HG02938 (cell line): ENCODE data around the gene ASPM.

ENCODE experiments used
- ATAC-seq: cut with Tn5 transposase; IDR thresholded peaks from one replicate; pipeline ENCODE4 v1.9.1; 2021; ENCODE audit warnings: mild to moderate bottlenecking, moderate library complexity; ENCODE audit not compliant: unreplicated experiment

ASPM gene, protein sequence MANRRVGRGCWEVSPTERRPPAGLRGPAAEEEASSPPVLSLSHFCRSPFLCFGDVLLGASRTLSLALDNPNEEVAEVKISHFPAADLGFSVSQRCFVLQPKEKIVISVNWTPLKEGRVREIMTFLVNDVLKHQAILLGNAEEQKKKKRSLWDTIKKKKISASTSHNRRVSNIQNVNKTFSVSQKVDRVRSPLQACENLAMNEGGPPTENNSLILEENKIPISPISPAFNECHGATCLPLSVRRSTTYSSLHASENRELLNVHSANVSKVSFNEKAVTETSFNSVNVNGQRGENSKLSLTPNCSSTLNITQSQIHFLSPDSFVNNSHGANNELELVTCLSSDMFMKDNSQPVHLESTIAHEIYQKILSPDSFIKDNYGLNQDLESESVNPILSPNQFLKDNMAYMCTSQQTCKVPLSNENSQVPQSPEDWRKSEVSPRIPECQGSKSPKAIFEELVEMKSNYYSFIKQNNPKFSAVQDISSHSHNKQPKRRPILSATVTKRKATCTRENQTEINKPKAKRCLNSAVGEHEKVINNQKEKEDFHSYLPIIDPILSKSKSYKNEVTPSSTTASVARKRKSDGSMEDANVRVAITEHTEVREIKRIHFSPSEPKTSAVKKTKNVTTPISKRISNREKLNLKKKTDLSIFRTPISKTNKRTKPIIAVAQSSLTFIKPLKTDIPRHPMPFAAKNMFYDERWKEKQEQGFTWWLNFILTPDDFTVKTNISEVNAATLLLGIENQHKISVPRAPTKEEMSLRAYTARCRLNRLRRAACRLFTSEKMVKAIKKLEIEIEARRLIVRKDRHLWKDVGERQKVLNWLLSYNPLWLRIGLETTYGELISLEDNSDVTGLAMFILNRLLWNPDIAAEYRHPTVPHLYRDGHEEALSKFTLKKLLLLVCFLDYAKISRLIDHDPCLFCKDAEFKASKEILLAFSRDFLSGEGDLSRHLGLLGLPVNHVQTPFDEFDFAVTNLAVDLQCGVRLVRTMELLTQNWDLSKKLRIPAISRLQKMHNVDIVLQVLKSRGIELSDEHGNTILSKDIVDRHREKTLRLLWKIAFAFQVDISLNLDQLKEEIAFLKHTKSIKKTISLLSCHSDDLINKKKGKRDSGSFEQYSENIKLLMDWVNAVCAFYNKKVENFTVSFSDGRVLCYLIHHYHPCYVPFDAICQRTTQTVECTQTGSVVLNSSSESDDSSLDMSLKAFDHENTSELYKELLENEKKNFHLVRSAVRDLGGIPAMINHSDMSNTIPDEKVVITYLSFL (N-terminal part only)

DNA sequence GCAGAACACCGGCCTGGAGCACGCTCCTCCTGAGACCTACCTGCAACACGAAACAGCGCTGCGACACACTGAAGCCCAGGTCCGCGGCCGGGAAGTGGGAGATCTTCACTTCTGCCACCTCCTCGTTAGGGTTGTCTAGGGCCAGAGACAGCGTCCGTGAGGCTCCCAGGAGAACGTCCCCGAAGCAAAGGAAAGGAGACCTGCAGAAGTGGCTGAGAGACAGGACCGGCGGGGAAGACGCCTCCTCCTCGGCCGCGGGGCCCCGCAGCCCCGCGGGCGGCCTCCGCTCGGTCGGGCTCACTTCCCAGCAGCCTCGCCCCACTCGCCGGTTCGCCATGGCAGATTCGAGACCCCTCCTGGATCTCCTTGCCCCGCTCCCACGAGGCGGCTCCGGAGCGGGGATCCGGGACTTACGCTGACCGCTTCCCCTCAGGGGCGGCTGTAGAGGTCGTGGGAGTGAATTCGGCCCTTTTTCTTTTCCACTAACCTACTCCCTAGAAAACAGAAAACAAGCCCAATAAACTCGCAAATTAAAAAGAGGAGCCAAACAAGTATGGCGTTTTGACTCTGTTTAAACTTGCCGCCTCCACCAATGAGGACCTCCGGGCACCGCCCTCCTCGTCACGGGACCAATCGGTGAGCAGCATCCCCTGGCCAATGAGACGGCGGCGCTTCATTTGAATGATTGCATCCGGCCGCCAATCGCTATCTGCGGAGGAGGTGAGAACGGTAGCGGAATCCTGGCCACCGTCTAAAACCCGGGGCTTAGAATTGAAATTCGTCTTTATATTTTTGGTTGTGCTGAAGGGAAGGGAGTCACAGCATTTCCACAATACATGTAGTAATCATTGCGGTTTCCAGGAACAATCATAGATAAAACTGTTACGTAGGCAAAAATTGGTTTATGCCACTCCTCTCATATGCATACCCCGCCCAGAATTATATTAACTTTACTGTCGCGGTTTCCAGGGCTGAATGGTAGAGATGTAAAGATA lies at the start of gene ASPM:
ASPM (minus strand) TSS at position 569 of the 995 bp plus-strand sequence; CDS start at position 337, 232 bp downstream.
- ATAC-seq = peak; percentile 97

DNA sequence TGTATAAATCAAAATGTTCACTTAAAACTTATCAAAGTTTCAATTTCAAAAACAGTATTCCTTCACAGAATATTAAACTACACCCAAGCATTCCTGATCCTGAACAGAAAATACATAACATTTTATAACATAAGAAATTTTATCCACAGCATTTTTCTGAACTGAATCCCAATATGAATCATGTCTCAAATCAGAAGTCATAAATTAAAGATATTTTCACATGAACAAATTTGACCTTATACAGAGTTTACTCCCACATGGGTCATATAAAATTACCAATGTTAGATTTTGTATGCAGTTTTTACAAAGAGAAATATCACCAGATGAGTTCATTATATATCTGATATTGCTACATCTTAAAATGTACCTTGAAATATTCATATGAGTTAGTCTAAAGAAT lies 48.6 kb upstream of the ASPM start:
- no peak for ATAC-seq

DNA sequence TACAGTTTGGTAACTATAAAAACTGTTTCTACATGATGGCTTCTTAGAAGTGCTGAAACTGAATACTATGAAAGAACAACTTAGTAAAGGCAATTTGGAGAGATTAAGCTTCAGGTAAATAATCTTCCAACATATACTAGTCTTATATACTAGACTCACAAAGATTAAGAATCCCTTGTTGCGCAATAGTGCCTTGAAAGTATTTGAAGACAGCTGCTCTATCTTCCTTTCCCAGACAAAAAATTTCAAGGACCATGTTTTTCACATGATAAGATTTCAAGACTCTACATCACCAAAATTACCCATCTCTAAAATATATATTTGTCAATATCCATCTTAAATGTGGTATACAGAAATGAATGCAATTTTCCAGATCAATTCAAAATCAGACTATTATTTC lies 37.7 kb upstream of the ASPM start:
- no peak for ATAC-seq

DNA sequence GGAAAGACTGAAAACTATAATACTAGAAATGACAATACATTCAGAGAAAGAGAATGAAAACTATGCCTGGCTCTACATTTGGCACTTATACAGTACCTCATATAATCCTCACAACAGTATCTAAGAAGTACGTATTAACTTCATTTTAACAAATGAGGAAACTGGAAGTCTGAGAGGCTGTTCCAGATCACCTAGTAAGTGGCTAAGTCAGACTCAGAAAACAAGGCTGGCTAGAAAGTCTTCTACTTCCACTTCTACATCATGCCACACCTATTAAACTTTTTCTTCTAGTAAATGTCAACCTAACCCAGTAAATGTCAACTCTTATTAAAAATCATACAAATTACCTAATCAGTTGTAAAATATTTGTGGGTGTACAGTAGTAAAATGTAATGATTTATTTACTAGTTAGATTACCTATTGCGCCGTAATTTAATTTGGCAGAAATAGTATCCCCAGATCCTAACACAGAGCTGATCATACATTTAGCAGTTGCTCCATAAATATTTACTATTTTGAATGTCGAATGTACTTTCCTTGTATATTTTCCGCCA lies 36.8 kb upstream of the ASPM start:
- no peak for ATAC-seq

DNA sequence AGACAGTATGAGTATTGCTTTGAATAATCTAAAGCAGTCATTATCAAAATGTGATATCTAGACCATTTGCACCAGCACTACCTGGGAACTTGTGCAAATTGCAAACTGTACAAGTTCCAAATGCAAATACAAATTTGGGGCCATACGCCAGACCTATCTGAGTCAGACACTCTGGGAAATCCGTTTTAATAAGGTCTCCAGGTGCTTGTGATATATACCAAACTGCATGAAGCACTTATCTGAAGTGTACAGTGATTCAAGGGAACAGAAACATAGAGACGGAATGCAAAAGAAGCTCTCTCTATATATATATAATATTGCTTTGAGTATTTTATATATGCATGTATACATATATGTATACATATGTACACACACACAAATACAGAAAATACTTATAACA lies 36.2 kb upstream of the ASPM start:
- no peak for ATAC-seq

DNA sequence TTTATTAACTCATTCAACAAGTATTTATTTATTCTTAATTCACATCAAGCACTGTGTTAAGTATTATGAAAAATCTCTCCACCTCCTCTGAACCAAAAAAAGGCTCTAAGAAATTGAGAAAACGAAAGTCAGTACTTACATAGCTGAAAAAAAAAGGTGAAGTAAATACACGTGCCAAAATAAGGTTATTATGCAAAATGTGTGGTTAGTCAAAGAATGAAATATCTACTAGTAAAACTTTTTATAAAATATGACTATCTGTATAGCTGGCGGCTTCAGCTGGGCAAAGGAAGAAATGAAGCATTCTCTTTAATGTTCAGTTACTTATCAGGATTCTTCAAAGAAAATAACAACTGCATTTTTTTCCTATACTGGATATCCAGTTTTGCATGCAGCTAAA lies 35.5 kb upstream of the ASPM start:
- peak; percentile 69 for ATAC-seq

DNA sequence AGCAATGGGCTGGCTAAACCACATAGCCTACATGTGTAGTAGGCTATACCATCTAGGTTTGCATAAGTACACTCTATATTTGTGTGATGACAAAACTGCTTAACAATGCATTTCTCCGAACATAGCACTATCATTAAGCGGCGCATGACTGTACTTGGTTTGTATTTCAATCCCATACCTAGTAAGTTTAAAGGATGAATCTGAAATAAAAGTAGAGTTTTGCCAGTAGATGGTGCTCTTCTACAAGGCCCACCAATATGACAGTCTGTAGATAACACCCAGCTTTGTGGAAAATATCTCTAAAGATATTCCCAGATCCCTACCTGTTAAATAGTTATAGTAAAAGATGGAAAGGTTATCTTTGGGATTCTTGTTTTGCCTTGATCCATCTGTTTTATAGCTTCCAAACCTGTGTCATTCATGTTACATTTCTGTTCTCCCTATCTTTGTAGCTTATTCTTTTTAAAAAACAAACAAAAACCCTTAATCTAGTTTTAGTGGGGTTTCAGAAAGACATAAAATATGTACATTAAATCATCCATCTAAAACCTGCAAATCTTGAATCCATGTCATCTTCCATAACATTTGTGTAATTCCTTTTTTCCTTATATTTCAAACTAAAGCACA lies 33.9 kb upstream of the ASPM start:
- peak; percentile 59 for ATAC-seq

DNA sequence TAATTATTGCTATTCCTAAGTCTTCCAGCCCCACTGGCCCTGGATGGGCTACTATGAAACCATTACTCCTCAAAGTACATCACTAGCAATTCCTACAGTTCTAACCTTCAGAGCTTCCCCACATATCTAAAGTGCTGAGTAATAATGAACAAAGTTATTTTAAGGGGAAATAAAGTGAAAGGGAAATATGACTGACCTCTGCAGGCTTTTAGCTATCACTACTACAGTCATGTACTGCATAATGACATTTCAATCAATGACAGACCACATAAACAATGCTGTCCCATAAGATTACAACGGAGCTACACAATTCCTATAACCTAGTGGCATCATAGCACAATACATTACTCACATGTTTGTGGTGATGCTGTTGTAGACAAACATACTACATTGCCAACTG lies 32.5 kb upstream of the ASPM start:
- ATAC-seq = peak; percentile 50

DNA sequence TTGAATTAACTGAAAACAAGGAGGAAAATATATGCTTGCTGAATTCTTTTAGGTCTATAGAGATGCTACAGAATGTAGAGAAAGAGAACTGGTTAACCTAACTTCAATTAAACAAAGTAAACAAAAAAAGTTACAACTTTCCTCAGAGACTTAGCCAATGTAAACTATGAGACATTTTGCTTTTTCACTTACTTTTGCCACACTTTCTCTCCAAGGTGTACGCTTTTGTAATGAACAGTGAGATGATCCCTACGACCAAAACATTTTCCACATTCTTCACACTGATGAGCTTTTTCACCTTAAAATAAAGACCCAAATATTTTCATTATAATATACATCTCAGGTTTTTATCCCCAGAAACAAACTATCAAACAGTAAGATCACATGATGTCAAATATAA lies 28.3 kb upstream of the ASPM start:
- no peak for ATAC-seq

DNA sequence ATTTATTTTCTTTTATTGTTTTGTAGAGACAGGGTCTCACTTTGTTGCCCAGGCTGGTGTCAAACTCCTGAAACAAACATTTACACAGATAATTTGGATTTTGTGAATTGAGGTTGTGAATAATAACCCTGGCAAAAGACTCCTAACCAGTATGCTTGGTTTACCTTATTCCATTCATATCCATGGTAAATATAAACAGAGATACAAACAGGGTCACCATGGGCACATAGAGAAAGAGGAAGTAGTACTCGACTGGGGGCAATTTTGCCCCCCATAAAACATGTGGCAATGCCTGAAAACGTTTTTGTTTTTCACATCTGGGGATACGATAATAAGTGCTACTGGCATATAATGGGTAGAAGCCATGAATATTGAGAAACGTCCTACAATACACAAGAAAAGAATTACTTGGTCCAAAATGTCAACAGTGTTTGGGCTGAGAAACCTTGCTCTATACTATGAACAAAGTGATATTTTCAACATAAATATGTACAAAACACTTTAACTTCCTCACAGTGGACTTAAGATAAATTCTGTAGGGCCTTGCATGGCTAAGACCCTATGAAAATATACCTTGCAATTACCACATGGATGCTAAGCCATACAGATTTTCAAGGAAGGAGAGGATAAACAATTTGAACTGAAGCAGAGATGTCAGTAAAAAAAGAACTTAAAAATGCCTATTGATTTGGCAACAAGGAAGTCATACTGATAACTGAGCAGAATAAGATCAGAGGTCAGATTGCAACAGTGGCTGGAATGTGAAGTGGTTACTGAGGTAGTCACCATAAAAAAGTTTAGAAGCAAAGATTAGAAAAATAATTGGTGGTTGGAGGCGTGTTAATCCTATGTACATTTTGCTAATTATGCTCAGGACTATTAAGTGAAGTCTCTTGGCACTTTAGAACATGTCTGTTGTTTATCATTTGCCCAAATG lies 27.4 kb upstream of the ASPM start:
- ATAC-seq = no peak

DNA sequence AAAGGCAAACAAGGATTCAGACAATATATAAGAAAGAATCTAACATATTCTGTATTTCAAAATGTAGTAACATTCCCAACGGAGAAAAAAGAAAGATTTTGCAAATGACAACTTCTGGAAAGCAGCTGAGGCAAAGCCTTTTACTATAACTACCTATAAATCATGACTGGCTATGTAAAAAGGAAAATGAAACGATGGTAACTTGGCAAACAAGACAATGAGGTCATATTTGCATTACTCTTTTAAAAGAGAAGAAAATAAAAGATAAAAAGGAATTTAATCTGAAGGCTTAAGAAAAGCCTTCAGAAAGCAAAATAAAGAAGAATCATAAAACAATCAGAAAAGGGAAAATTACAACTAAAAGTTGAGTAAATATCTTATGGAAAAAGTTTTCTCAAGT lies 25.1 kb upstream of the ASPM start:
- ATAC-seq = no peak

DNA sequence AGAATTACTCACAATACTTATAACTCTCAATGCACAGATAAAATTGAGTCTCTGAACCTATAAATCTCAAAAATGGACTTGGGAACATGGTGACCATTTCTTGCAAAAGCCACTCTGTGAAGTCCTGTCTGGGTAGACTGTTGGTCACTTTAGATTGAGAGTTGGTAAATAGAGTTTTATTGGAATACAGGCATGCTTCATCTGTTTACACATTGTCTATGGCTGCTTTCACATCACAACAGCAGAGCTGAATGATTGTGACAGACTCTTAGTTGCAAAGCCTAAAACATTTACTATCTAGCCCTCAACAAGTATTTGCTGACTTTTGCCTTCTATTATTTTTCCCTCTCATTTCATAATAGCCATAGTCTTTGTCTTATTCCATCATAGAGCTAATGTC lies 24.1 kb upstream of the ASPM start:
- no peak for ATAC-seq

DNA sequence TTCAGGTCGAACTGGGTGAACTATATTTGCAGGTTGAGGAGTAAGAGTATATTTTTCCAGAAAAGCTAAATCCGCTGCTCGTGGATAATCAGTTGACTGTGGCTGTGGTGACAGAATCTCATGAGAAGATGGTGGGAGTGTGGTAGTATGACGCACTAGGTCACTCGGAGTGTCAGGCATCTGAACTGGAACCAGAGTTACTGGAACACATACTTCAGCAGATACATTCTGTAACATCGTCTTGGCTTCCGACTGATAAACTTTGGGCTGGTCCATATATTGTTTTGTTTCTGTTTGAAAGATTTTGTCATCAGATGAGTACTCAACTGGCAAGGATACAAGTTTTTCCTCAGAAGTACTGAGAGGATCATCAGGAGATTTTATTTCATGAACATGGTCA lies 13.0 kb upstream of the ASPM start:
- ATAC-seq = no peak

DNA sequence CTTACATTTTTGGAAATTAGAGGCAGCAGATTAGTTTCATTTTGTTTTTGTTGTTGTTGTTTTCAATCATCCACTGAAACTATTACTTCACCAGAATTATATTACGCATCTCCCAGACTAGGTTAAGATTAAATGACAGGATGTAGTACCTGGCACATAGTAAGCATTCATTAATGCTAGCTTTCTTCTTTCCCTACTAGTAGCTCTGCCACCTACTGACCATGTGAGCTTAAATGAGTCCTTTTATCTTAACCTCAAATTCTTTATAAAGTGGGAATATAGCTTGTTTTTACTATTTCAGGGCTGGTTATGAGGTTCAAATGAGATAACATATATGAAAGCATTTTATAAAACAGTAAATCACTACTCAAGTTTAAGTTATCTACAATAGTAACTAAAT lies 10.2 kb upstream of the ASPM start:
- ATAC-seq = no peak

DNA sequence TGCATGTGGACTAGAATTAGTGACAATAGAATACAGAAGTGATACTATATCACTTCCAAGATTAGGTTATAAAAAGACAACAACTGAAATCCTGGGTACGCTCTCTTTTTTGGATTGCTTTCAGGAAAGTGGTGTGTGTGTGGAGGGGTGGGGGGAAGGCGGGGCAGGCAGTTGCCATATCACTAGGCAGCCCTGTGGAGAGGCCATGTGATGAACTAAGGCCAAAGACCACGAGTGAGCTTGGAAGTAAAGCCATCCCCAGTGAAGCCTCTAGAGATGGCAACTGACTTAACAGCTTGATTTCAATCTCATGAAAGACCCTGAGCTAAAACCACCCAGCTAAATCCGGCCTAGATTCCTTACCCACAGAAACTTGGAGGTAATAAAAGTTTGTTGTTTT lies 6.2 kb upstream of the ASPM start:
- no peak for ATAC-seq

DNA sequence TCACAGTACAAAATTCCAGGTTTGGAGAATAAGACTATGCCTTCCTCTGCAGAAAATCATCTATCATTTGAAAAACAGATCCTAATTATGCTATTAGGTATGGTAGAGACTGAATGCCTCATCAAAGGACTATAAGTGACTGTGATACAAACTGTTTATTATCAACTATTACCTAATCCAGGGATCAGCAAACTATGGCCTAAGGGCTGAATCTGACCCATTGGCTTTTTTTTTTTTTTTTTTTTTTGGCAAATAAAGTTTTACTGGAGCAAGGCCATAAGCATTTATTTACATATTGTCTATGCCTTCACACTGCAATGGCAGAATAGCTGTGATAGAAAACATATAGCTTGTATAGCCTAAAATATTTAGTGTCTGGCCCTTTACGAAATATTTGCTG lies 4.7 kb upstream of the ASPM start:
- ATAC-seq = no peak

DNA sequence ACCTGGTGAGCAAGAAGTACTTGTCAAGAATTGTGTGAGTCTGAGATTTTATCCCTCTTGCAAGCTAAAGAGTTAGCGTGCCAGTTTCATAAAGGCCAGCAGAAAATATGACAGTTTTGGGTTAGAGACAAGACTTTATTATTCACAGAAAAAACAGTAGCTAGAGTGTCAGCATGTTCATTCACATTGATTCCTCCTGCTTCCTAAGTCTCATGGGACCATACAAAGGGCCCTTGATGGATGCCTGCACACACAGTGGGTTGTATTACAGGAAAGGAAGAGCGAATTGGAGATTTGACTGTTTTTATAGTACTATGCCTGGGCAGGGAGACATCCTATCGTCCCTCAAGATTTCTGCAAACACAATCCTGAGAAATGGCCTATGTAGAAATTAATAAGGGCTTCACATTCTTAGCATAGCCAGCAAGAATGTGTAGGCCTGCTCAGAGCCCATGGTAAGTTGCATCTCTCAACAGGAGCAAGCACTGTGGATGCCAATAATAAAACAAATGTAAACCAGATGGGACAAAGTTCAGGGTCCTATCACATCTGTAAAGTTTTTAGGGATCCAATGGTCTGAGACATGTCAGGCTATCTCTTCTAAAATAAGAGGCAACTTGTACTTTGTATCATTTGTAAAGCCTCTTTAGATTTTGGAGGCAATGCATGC lies 4.0 kb upstream of the ASPM start:
- ATAC-seq = no peak

DNA sequence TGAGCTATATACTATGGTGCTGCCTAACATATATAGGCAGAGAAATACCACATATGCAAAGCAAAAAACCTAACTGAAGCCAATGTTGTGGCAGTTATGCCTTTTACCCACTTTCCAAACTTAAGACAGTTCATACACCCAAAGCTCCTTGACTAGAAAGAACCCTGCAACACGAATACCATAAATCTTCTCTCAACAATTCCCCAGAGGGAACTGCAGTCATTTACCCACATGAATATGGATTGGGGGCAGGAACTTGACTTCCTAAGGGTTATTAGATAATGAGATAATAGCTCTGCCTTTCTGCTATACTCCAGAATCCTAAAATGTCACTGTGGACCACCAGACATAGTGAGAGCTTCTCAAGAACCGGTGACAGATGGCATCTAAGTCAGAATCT lies 2.9 kb upstream of the ASPM start:
- ATAC-seq = no peak
